ENCODE measurements around the gene VAV2.

Gene VAV2

DNA sequence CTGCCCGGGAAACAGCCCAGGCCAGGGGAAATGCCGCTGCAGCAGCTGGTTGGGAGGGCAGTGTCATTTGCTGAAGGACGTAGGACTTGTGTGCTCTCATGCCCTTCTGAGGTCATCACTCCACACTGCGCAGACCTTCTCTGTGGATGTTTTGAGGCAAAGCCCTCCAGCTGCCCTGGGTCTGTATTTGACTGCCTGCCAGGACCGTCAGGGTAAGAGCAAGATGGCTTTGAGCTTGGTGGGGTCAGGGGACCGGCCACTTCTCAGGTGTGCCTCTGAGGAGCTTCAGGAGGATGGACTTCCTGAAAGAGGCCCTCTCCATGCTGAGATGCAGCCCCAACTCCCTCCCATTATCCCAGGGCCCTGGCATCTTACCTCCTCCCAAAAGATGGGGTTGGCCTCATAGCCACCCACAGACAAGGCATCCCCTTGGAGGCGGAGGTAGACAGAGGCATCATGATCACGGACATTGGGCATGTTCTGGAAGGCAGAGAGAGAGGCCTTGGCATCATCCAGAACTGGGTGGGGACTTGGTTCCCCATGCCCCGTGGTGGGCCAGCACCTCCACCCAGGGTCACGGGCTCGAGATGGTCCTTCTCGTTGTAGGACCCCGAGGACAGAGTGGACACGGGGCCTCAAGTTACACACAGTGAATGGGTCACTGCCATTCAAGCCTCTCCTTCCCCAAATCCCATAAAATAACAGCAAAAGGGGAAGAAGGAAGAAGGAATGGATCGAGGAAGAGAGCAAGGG is 273.4 kb downstream of the VAV2 start:
- no peaks in the 10 kb centered on the region for H3K79me2 ChIP-seq (ENCODE audit: control insufficient read depth, insufficient read depth, low read length, unreplicated experiment)
- no peak overlapping the region for H2AFZ ChIP-seq (ENCODE audit: low read length, unreplicated experiment)
- no peak overlapping the region for H3K4me3 ChIP-seq (ENCODE audit: low read depth, low read length)
- no peaks in the 10 kb centered on the region for H3K36me3 ChIP-seq (ENCODE audit: insufficient read depth, low read length)
- peaks cover 32% of the 10 kb centered on the region for H3K4me1 ChIP-seq (ENCODE audit: control insufficient read depth, insufficient read depth, low read length, unreplicated experiment)
- no peaks in the 10 kb centered on the region for H3K27me3 ChIP-seq (ENCODE audit: insufficient read depth, low read length)
- no peak overlapping the region for H3K27ac ChIP-seq (ENCODE audit: low read depth, low read length)

DNA sequence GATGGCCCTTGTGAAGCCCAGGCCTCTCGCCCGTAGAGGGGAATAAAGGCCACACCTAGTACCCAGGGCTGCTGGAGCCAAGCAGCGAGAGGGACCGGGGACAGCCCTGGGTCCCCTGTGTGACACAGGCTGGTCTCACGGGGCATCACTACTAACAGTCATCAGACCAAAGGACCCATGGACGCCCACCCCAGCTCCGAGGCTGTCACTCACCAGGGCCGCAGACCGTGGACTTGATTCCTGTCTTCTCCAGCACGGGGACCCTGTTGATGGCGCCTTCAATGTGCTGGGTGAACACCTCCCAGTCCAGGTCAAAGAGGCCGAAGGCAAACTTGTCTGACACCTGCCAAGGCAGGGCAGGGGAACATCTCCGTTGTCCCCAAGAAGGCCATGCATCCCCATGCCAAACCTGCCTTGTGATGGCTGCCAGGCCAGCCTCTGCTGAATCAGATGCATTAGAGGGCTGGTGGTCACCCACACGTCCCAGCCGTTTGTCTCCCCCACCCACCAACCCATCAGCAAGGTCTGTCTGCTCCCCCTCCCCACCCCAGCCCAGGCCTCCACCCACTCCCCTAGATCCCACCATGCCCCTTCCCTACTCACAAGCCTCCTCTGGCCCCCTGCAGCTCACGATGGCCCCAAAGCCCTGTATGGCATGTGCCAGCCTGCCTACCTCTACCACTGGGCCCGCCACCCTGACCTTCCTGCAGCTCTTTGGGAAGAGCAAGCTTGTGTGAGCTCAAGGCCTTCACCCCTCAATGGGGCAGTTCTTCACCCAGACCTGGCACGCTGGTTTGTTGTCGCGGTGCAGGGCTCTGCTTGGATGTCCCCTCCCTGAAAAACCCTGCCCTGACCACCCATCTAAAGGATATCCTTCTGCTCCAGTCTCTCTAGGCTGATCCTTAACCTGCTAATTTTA is 274.8 kb downstream of the VAV2 start:
- Histone ChIP-seq H3K36me3 (ENCODE audit: insufficient read depth, low read length) (no peaks in the 10 kb centered on the region), H2AFZ (ENCODE audit: low read length, unreplicated experiment) (no peak overlapping the region), H3K27me3 (ENCODE audit: insufficient read depth, low read length) (no peaks in the 10 kb centered on the region), H3K27ac (ENCODE audit: low read depth, low read length) (no peak overlapping the region), H3K4me3 (ENCODE audit: low read depth, low read length) (no peak overlapping the region), H3K79me2 (ENCODE audit: control insufficient read depth, insufficient read depth, low read length, unreplicated experiment) (no peaks in the 10 kb centered on the region), H3K4me1 (ENCODE audit: control insufficient read depth, insufficient read depth, low read length, unreplicated experiment) (peaks cover 36% of the 10 kb centered on the region)

DNA sequence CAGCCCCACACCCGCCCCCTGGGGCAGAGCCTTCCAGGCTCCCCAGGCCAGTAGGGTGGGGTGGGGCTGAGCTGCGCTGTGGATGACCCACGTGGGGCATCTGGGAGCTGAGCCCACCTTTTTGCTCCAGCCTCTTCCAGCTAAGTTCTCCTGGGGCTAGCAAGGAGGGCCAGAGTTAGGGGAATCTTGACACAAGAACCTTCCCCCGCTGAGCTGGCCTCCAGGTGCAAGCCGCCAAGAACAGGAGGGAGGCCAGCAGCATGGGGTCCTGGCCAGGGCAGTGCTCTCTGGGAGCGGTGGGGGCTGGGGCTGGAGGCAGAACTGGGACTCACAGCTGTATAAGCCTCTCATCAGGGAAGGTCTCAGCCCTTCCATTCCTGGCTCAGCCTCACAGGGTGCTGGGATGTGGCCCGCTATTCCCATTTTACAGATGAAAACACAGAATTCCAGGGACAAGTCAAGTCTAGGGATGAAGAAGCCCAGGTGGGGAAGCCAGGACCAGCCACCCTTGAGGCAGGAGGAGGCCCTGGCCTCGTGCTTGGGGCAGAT is 275.5 kb downstream of the VAV2 start:
- peak overlapping the region; percentile 96 for H3K27ac ChIP-seq (ENCODE audit: low read depth, low read length)
- H3K27me3 ChIP-seq (ENCODE audit: insufficient read depth, low read length), result no peaks in the 10 kb centered on the region
- H3K79me2 ChIP-seq (ENCODE audit: control insufficient read depth, insufficient read depth, low read length, unreplicated experiment), result no peaks in the 10 kb centered on the region
- no peak overlapping the region for H3K4me3 ChIP-seq (ENCODE audit: low read depth, low read length)
- H3K36me3 ChIP-seq (ENCODE audit: insufficient read depth, low read length), result no peaks in the 10 kb centered on the region
- H2AFZ ChIP-seq (ENCODE audit: low read length, unreplicated experiment), result no peak overlapping the region
- peaks cover 43% of the 10 kb centered on the region for H3K4me1 ChIP-seq (ENCODE audit: control insufficient read depth, insufficient read depth, low read length, unreplicated experiment)

DNA sequence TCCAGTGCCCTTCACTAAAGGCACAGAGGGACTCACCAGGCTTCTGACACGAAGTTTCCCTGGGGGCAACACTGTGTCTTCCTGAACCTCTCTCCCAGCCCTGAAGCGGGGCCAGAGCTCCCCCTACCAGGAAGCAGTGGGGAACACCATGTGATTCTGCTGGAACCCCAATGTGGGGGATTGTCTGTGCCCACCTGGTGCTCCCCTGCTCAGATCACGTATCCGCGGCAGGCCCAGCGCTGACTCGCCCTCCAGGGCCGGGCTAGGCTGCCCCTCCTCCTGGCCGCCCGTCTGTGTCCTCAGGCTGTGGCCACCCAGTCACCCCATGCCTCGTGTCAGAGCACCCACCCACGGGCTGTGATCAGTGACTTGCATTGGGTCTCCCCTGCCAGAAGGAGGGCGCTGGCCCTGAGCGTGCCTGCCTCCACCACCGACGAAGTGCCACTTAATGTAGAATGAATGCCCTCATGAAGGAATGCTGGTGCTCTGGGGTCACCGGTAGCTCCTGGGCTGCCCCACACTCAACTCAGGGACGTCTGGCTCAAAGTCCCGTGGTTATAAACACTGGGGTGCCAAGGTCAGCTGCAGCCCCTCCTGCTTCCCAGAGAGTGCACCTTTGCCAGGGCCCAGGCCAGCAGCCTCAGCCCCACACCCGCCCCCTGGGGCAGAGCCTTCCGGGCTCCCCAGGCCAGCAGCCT is 276.1 kb downstream of the VAV2 start:
- Histone ChIP-seq H2AFZ (ENCODE audit: low read length, unreplicated experiment) (no peak overlapping the region), H3K27ac (ENCODE audit: low read depth, low read length) (peak overlapping the region; percentile 96), H3K79me2 (ENCODE audit: control insufficient read depth, insufficient read depth, low read length, unreplicated experiment) (no peaks in the 10 kb centered on the region), H3K27me3 (ENCODE audit: insufficient read depth, low read length) (no peaks in the 10 kb centered on the region), H3K4me1 (ENCODE audit: control insufficient read depth, insufficient read depth, low read length, unreplicated experiment) (peaks cover 49% of the 10 kb centered on the region), H3K36me3 (ENCODE audit: insufficient read depth, low read length) (no peaks in the 10 kb centered on the region), H3K4me3 (ENCODE audit: low read depth, low read length) (peak overlapping the region; percentile 58)

DNA sequence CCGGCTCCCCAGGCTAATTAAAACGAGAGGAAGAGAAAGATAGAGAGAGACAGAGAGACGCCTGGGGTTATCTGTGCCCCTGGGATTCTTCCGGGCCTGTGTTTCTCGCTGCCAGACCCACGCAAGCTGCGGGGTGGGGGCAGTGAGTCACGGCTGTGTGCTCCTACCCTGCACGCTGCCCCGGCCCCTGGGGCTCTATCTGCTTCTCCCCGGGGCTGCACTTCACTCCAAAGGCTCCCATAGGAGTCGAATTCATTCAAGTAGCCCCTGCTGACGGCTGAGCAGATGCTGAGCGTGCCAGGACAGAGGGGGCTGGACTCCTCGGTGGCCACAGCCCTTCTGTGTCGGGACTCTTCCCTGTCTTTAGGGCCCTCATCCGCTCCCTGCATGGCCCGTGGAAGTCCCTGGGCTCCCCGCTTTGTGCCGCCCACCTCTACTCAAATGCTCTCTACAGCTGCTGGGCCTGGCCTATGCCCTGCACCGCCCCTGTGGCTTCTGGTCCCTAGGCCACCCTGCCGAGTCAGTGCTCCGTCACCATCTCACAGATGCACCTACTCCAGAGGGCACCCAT is 276.7 kb downstream of the VAV2 start:
- peak overlapping the region; percentile 96 for H3K27ac ChIP-seq (ENCODE audit: low read depth, low read length)
- no peak overlapping the region for H2AFZ ChIP-seq (ENCODE audit: low read length, unreplicated experiment)
- no peaks in the 10 kb centered on the region for H3K36me3 ChIP-seq (ENCODE audit: insufficient read depth, low read length)
- H3K4me3 ChIP-seq (ENCODE audit: low read depth, low read length), result peak overlapping the region; percentile 58
- H3K79me2 ChIP-seq (ENCODE audit: control insufficient read depth, insufficient read depth, low read length, unreplicated experiment), result no peaks in the 10 kb centered on the region
- H3K4me1 ChIP-seq (ENCODE audit: control insufficient read depth, insufficient read depth, low read length, unreplicated experiment), result peaks cover 56% of the 10 kb centered on the region
- H3K27me3 ChIP-seq (ENCODE audit: insufficient read depth, low read length), result no peaks in the 10 kb centered on the region

DNA sequence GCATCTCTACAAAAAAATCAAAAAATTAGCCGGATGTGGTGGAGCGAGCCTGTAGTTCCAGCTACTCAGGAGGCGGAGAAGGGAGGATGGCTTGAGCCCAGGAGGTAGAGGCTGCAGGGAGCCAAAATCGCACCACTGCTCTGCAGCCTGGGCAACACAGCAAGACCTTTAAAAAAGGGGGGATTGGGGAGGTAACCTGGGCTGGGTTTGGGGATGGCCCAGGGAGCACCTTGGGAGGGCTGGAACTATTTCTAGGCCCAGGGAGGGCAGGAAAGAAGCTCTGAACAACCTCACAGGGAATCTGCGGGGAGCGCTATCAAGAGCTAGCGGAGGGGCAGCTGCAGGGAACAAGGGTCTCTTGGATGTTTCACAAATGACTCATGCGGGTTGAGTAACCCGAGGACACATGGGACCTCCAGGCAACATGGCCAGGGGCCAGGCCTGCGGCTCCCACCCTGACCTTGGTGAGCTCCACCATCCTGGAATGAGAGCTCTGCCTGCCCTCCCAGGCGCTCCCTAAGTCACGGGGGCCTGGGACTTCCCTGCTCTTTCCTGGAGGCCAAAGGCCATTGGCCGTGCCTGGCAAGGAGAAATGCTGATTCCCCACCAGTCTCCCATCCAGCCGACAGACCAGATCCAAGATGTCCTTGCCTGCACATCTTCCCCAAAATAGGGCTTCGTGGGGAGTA is 277.4 kb downstream of the VAV2 start:
- no peaks in the 10 kb centered on the region for H3K36me3 ChIP-seq (ENCODE audit: insufficient read depth, low read length)

DNA sequence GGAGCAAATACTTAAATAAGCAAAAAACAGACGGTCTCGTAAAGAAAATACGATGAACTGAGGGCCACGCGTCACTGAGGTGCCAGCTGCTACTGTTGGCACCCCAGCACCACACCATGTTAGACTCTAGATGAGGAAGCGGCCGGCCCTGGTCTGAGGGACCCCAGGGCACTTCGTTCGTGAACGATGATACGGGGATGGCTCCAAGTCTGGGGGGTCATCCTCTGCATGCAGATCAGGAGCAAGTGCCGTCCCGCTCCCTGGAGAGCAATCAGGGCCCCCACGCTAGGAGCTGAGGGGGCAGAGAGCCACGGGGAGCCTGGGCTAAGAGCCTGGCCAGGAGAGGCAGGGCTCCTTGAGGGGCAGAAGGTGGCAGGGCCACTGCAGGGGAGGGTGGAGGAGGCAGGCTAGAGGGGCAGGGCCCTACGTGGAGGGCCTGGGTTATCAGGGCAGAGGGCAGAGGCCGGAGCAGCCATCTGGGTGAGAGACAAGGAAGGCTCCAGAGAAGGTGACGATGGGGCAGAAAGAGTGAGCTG is 278.1 kb downstream of the VAV2 start:
- peak overlapping the region; percentile 96 for H3K27ac ChIP-seq (ENCODE audit: low read depth, low read length)
- peaks cover 57% of the 10 kb centered on the region for H3K4me1 ChIP-seq (ENCODE audit: control insufficient read depth, insufficient read depth, low read length, unreplicated experiment)
- no peaks in the 10 kb centered on the region for H3K27me3 ChIP-seq (ENCODE audit: insufficient read depth, low read length)
- H2AFZ ChIP-seq (ENCODE audit: low read length, unreplicated experiment), result no peak overlapping the region
- no peaks in the 10 kb centered on the region for H3K36me3 ChIP-seq (ENCODE audit: insufficient read depth, low read length)
- H3K79me2 ChIP-seq (ENCODE audit: control insufficient read depth, insufficient read depth, low read length, unreplicated experiment), result no peaks in the 10 kb centered on the region
- no peak overlapping the region for H3K4me3 ChIP-seq (ENCODE audit: low read depth, low read length)

More for the DNA sequence above, 277.4 kb downstream of the VAV2 start:
- H3K4me1 ChIP-seq (ENCODE audit: control insufficient read depth, insufficient read depth, low read length, unreplicated experiment), result peaks cover 57% of the 10 kb centered on the region
- no peaks in the 10 kb centered on the region for H3K79me2 ChIP-seq (ENCODE audit: control insufficient read depth, insufficient read depth, low read length, unreplicated experiment)
- peak overlapping the region; percentile 58 for H3K4me3 ChIP-seq (ENCODE audit: low read depth, low read length)
- no peak overlapping the region for H2AFZ ChIP-seq (ENCODE audit: low read length, unreplicated experiment)
- no peaks in the 10 kb centered on the region for H3K27me3 ChIP-seq (ENCODE audit: insufficient read depth, low read length)
- H3K27ac ChIP-seq (ENCODE audit: low read depth, low read length), result peak overlapping the region; percentile 96

DNA sequence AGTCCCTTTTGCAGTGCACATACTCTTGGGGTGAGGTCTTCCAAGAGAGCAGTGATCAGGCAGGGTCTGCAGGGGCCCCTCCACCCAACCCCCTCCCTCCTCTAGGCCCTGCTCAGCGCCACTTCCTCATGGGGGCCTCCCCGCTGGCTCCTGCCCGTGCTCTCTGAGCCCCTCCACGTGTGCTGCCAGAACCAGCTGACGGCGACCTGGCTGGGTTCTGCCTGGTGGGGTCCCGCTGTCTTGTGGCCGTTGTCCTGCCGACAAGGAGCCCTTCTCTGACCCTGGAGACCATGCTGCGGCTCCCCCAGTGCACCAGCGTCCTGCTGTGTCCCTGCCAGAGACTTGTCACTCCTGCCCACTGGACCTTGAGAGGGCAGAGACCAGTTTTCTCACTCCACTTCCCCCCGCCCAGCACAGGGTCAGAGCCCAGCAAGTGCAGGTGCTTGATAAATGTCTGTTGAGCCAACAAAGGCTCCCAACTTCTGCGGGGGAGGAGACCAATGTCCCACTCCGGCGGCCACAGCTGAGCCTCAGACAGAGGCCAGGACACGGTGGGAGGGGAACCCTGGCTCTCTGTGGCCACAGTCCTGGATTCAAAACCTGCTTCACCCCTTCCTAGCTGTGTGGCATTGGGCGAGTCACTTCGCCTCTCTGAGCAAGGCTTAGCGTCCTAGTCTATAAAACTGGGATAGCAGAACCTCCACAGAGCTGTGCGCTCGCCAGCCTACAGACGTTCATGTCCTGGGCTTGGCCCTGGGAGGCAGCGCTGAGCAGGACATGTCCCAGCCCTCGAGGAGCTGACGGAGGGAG is 278.8 kb downstream of the VAV2 start:
- no peak overlapping the region for H2AFZ ChIP-seq (ENCODE audit: low read length, unreplicated experiment)
- H3K27me3 ChIP-seq (ENCODE audit: insufficient read depth, low read length), result no peaks in the 10 kb centered on the region
- no peak overlapping the region for H3K4me3 ChIP-seq (ENCODE audit: low read depth, low read length)
- no peaks in the 10 kb centered on the region for H3K36me3 ChIP-seq (ENCODE audit: insufficient read depth, low read length)
- H3K4me1 ChIP-seq (ENCODE audit: control insufficient read depth, insufficient read depth, low read length, unreplicated experiment), result peaks cover 57% of the 10 kb centered on the region
- peak overlapping the region; percentile 96 for H3K27ac ChIP-seq (ENCODE audit: low read depth, low read length)
- H3K79me2 ChIP-seq (ENCODE audit: control insufficient read depth, insufficient read depth, low read length, unreplicated experiment), result no peaks in the 10 kb centered on the region
